IMR-90 (cell line): ENCODE data around the gene CERS1. TPM values are rescaled to one million over a fixed set of nuclear protein-coding genes. Genes with fewer than 3 reads are reported as not detected.
A peak's percentile ranks its signal among the peaks of the same experiment; 100 is the strongest.

Source experiments
- ATAC-seq: fragments of 200-7000 bp; cut with Tn5 transposase; 2 replicates; pipeline ENCODE4 v1.9.1; 2020; ENCODE audit warnings: low read depth, mild to moderate bottlenecking, moderate library complexity
- BruUV-seq: library from RNA; stranded (reverse); fragments of 400-500 nt; replicated peaks from 2 replicates; lab custom pipeline; 2021; lab: Mats Ljungman, UMichigan
- CTCF ChIA-PET: fragments of 300-600 bp; formaldehyde crosslinking; extraction: SDS; loops from one replicate; lab custom pipeline; 2021; ENCODE audit warnings: antibody characterized with exemption; lab: Yijun Ruan, JAX
- POLR2A ChIA-PET: fragments of 300-600 bp; sonication (Branson Sonifier 250); formaldehyde crosslinking; loops from one replicate; lab custom pipeline; 2022; ENCODE audit warnings: antibody characterized with exemption; ENCODE audit not compliant: unreplicated experiment; lab: Charles Lee
- DNase-seq: peaks from one replicate; pipeline ENCODE4 v3.0.0; 2013
- H2AFZ ChIP-seq: replicated peaks from 2 replicates; pipeline ENCODE3; 2013; ENCODE audit warnings: low read length, mild to moderate bottlenecking; ENCODE audit not compliant: poor library complexity
- H2AK5ac ChIP-seq: 2 replicates; pipeline ENCODE4 v1.6.1; 2013; ENCODE audit warnings: low read depth, low read length, inconsistent platforms
- H2AK9ac ChIP-seq: replicated peaks from 2 replicates; pipeline ENCODE3; 2013; ENCODE audit warnings: mild to moderate bottlenecking, low read depth, low read length, moderate library complexity; ENCODE audit not compliant: poor library complexity
- H2BK120ac ChIP-seq: 2 replicates; pipeline ENCODE4 v1.6.1; 2013; ENCODE audit warnings: low read depth, low read length, inconsistent platforms
- H2BK15ac ChIP-seq: 3 replicates; pipeline ENCODE4 v1.6.1; 2013; ENCODE audit warnings: low read depth, low read length, inconsistent platforms
- H2BK20ac ChIP-seq: 2 replicates; pipeline ENCODE4 v1.6.1; 2013; ENCODE audit warnings: low read depth, mild to moderate bottlenecking, inconsistent platforms, low read length, moderate library complexity
- H2BK5ac ChIP-seq: 2 replicates; pipeline ENCODE4 v1.6.1; 2013; ENCODE audit warnings: mild to moderate bottlenecking, low read depth, low read length, inconsistent platforms; ENCODE audit not compliant: poor library complexity, severe bottlenecking
- H3K14ac ChIP-seq: replicated peaks from 2 replicates; pipeline ENCODE4 v1.6.1; 2013; ENCODE audit warnings: low read depth, low read length, inconsistent platforms
- H3K18ac ChIP-seq: 2 replicates; pipeline ENCODE4 v1.6.1; 2013; ENCODE audit warnings: low read depth, low read length, control low read depth
- H3K23ac ChIP-seq: 2 replicates; pipeline ENCODE4 v1.6.1; 2013; ENCODE audit warnings: low read depth, low read length, inconsistent platforms
- H3K27ac ChIP-seq: 2 replicates; pipeline ENCODE4 v1.5.1; 2013; ENCODE audit warnings: mild to moderate bottlenecking, control low read depth, low read length; ENCODE audit not compliant: insufficient read depth
- H3K27me3 ChIP-seq: 2 replicates; pipeline ENCODE4 v1.6.1; 2013; ENCODE audit warnings: low read length; ENCODE audit not compliant: control insufficient read depth, insufficient read depth
- H3K36me3 ChIP-seq: 2 replicates; pipeline ENCODE4 v1.6.1; 2013; ENCODE audit warnings: low read length, mixed read lengths; ENCODE audit not compliant: control insufficient read depth, insufficient read depth
- H3K4ac ChIP-seq: 2 replicates; pipeline ENCODE4 v1.6.1; 2013; ENCODE audit warnings: low read depth, low read length, inconsistent platforms
- H3K4me1 ChIP-seq: 2 replicates; pipeline ENCODE4 v1.6.1; 2013; ENCODE audit warnings: low read length, mixed read lengths; ENCODE audit not compliant: control insufficient read depth, insufficient read depth
- H3K4me2 ChIP-seq: 2 replicates; pipeline ENCODE4 v1.6.1; 2013; ENCODE audit warnings: low read depth, mild to moderate bottlenecking, control low read depth, low read length, moderate library complexity
- H3K4me3 ChIP-seq: 2 replicates; pipeline ENCODE4 v1.5.1; 2013; ENCODE audit warnings: low read depth, mild to moderate bottlenecking, control low read depth, low read length, moderate library complexity; ENCODE audit not compliant: insufficient read depth
- H3K56ac ChIP-seq: 2 replicates; pipeline ENCODE4 v1.6.1; 2013; ENCODE audit warnings: low read length, inconsistent platforms; ENCODE audit not compliant: insufficient read depth; ENCODE audit errors: extremely low read depth
- H3K79me1 ChIP-seq, 2 experiments: 2 replicates each; pipeline ENCODE4 v1.6.1; 2013; ENCODE audit warnings: low read length in 2 of 2, inconsistent platforms in 1 of 2, low read depth in 1 of 2
- H3K9ac ChIP-seq: 2 replicates; pipeline ENCODE4 v1.6.1; 2013; ENCODE audit warnings: low read depth, low read length, control low read depth
- H3K9me1 ChIP-seq: 2 replicates; pipeline ENCODE4 v1.6.1; 2013; ENCODE audit warnings: low read length, inconsistent platforms; ENCODE audit not compliant: insufficient read depth
- H3K9me3 ChIP-seq: 2 replicates; pipeline ENCODE4 v1.6.1; 2013; ENCODE audit warnings: low read length; ENCODE audit not compliant: control insufficient read depth, insufficient read depth
- H4K20me1 ChIP-seq: 2 replicates; pipeline ENCODE4 v1.6.1; 2013; ENCODE audit warnings: low read length, inconsistent platforms; ENCODE audit not compliant: insufficient read depth
- H4K5ac ChIP-seq: 2 replicates; pipeline ENCODE4 v1.6.1; 2013; ENCODE audit warnings: mild to moderate bottlenecking, low read depth, low read length, control low read depth
- H4K8ac ChIP-seq, 2 experiments: 2 replicates each; pipeline ENCODE4 v1.6.1; 2013; ENCODE audit warnings: low read depth in 2 of 2, low read length in 2 of 2, control low read depth in 1 of 2, inconsistent platforms in 1 of 2
- H4K91ac ChIP-seq: 2 replicates; pipeline ENCODE4 v1.6.1; 2013; ENCODE audit warnings: low read depth, low read length, inconsistent platforms; ENCODE audit not compliant: insufficient read depth
- BHLHE40 ChIP-seq: fragments of 150-350 bp; IDR thresholded peaks from 2 replicates; pipeline ENCODE4 v1.6.1; 2016; ENCODE audit warnings: mild to moderate bottlenecking, low read depth, low read length
- CEBPB ChIP-seq: IDR thresholded peaks from 2 replicates; pipeline ENCODE4 v1.6.1; 2012; ENCODE audit warnings: low read depth, low read length, improper control_type of control experiment
- CHD1 ChIP-seq: IDR thresholded peaks from 2 replicates; pipeline ENCODE4 v1.6.1; 2012; ENCODE audit warnings: low read depth, low read length, improper control_type of control experiment
- FOS ChIP-seq: fragments of 150-350 bp; IDR thresholded peaks from 2 replicates; pipeline ENCODE4 v1.6.1; 2016; ENCODE audit warnings: low read depth, low read length
- MAFK ChIP-seq: IDR thresholded peaks from 2 replicates; pipeline ENCODE4 v1.6.1; 2012; ENCODE audit warnings: low read depth, low read length, improper control_type of control experiment
- MAZ ChIP-seq: IDR thresholded peaks from 2 replicates; pipeline ENCODE4 v1.6.1; 2012; ENCODE audit warnings: low read depth, mild to moderate bottlenecking, low read length, improper control_type of control experiment, moderate library complexity, borderline replicate concordance
- MXI1 ChIP-seq: IDR thresholded peaks from 2 replicates; pipeline ENCODE4 v1.6.1; 2012; ENCODE audit warnings: low read depth, mild to moderate bottlenecking, low read length, moderate library complexity, borderline replicate concordance
- NFE2L2 ChIP-seq: fragments of 150-350 bp; IDR thresholded peaks from 2 replicates; pipeline ENCODE4 v1.6.1; 2016; ENCODE audit warnings: low read depth, mild to moderate bottlenecking, low read length
- POLR2A ChIP-seq: IDR thresholded peaks from 2 replicates; pipeline ENCODE4 v1.6.1; 2012; ENCODE audit warnings: mild to moderate bottlenecking, low read depth, low read length
- RAD21 ChIP-seq: IDR thresholded peaks from 2 replicates; pipeline ENCODE4 v1.6.1; 2012; ENCODE audit warnings: low read length, improper control_type of control experiment
- RCOR1 ChIP-seq: IDR thresholded peaks from 2 replicates; pipeline ENCODE4 v1.6.1; 2012; ENCODE audit warnings: mild to moderate bottlenecking, low read length, improper control_type of control experiment; ENCODE audit not compliant: insufficient replicate concordance
- RFX5 ChIP-seq: IDR thresholded peaks from 2 replicates; pipeline ENCODE4 v1.8.0; 2012; ENCODE audit warnings: low read depth, mild to moderate bottlenecking, low read length, moderate library complexity
- SMC3 ChIP-seq: fragments of 150-350 bp; IDR thresholded peaks from 2 replicates; pipeline ENCODE4 v1.6.1; 2016; ENCODE audit warnings: low read depth, mild to moderate bottlenecking, antibody characterized with exemption, low read length, moderate library complexity
- WGBS, 2 experiments: methylation state at CpG; one replicate each; pipeline versions ENCODE4 v1.1.5 to v1.1.7; 2013; ENCODE audit warnings: missing lambda C conversion rate in 2 of 2; ENCODE audit not compliant: insufficient read length in 1 of 2; ENCODE audit errors: extremely low coverage in 2 of 2; 5-methylcytosine and 5-hydroxymethylcytosine counted together
- dilution Hi-C: fragments of 300-500 bp; cut with HindIII; formaldehyde crosslinking; loops from one replicate; pipeline ENCODE4 v1.14.3; 2018; ENCODE audit warnings: low sequenced_read_pairs; ENCODE audit not compliant: unreplicated experiment
- in situ Hi-C: fragments of 300-500 bp; cut with MboI; formaldehyde crosslinking; loops from 3 replicates; pipeline ENCODE4 v1.14.3; 2019; ENCODE audit warnings: low sequenced_read_pairs, inconsistent platforms, mixed read lengths
- intact Hi-C: fragments of 100-400 bp; cut with micrococcal nuclease; formaldehyde crosslinking; loops from 2 replicates; pipeline ENCODE4 v1.10.0; 2022
- polyA plus RNA-seq, 3 experiments: library from polyadenylated mRNA; depleted of rRNA; stranded (reverse); fragments of >200 nt; gene quantifications; 2 replicates each; pipeline ENCODE4 v1.2.3, GENCODE V29; 2012; ENCODE audit warnings: low replicate concordance in 1 of 3
- total RNA-seq: library from RNA; depleted of rRNA; stranded (reverse); fragments of >200 nt; gene quantifications from 2 replicates; pipeline ENCODE4 v1.2.3, GENCODE V29; 2012
- TF ChIP-seq, protein P1 (sequence below): fragments of 150-350 bp; IDR thresholded peaks from 2 replicates; pipeline ENCODE4 v1.6.1; 2017; ENCODE audit warnings: mild to moderate bottlenecking, antibody characterized with exemption, low read length, low read depth
- TF ChIP-seq, protein P2 (sequence below): conservative IDR thresholded peaks from 2 replicates; pipeline ENCODE4 v1.5.1; 2012; ENCODE audit warnings: mild to moderate bottlenecking, low read depth, low read length, improper control_type of control experiment
- TF ChIP-seq, protein P3 (sequence below): fragments of 150-350 bp; IDR thresholded peaks from 2 replicates; pipeline ENCODE4 v1.6.1; 2016; ENCODE audit warnings: low read depth, mild to moderate bottlenecking, low read length, moderate library complexity, borderline replicate concordance

CERS1 gene
- total and polyA plus RNA-seq, 2 of the 4 experiments (the other 2 are of a cell fraction), result 0.90 to 4.3 TPM

DNA sequence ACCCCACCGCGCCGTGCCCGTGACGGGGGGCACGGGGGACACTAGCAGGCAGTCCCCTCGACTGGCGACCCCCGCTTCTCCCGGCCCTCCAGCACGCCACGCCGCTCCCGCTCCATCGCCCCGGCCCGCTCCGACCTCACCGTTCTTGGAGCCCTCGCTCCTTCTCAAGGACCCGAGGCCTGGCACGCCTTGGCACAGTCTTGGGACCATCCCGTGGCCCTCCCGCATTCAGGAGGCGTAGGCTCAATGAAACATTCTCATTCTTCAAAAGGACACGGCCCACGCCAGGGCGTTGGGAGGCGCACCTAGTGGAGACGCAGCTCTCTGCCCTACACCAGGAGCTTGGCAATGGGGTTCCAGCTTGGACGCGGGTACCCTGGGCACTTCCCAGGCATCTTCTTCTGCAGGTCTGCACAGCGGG is 473 bp upstream of the CERS1 start:
- dilution Hi-C loops (no loop called here), intact Hi-C loops (loop anchor here (1.0 kb wide), 1 partner anchor 21 kb away; no protein-coding TSS in a partner anchor), in situ Hi-C loops (no loop called here)
- Histone ChIP-seq H4K5ac (no peak overlapping the region), H2BK5ac (no peak overlapping the region), H2BK20ac (no peak overlapping the region), H3K56ac (no peak overlapping the region), H3K36me3 (peaks cover 25% of the 10 kb centered on the region), H3K79me1 (peaks cover 0 to 3% of the 10 kb centered on the region in 2 experiments; a peak in 1 of 4 replicates), H4K20me1 (peaks cover 27% of the 10 kb centered on the region), H3K4me2 (peak overlapping the region; percentile 48; the same call in 1 of the 2 replicates), H2AFZ (peak overlapping the region; percentile 58), H3K4me3 (no peak overlapping the region; the same call in 1 of the 2 replicates), H3K27ac (no peak overlapping the region), H2AK5ac (no peak overlapping the region; the same call in 1 of the 2 replicates), H3K27me3 (peaks cover 7% of the 10 kb centered on the region; the same call in 1 of the 2 replicates), H3K9me1 (no peaks in the 10 kb centered on the region), H3K4me1 (peaks cover 8% of the 10 kb centered on the region; the same call in 1 of the 2 replicates), H3K18ac (no peak overlapping the region), H3K9me3 (no peaks in the 10 kb centered on the region), H4K91ac (no peak overlapping the region), H3K23ac (no peak overlapping the region), H2BK15ac (no peak overlapping the region), H2BK120ac (no peak overlapping the region), H3K9ac (no peak overlapping the region), H3K14ac (no peak overlapping the region), H2AK9ac (peak overlapping the region; percentile 28), H4K8ac (no peak overlapping the region), H3K4ac (no peak overlapping the region)
- ChIA-PET POLR2A (no interaction called here), CTCF (interaction anchor here (1.0 to 1.3 kb wide), 2 partner anchors 91 to 100 kb away, joined by 3 to 7 read pairs; no protein-coding TSS in a partner anchor)
- TF ChIP-seq SMC3 (no peak), BHLHE40 (no peak), MAZ (no peak), RAD21 (no peak), RFX5 (no peak), MXI1 (no peak), POLR2A (no peak), CHD1 (no peak), MAFK (no peak), RCOR1 (no peak), CEBPB (no peak), FOS (no peak), NFE2L2 (no peak)
- TF ChIP-seq, protein P1, sequence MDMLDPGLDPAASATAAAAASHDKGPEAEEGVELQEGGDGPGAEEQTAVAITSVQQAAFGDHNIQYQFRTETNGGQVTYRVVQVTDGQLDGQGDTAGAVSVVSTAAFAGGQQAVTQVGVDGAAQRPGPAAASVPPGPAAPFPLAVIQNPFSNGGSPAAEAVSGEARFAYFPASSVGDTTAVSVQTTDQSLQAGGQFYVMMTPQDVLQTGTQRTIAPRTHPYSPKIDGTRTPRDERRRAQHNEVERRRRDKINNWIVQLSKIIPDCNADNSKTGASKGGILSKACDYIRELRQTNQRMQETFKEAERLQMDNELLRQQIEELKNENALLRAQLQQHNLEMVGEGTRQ, result no peak
- TF ChIP-seq, protein P2, sequence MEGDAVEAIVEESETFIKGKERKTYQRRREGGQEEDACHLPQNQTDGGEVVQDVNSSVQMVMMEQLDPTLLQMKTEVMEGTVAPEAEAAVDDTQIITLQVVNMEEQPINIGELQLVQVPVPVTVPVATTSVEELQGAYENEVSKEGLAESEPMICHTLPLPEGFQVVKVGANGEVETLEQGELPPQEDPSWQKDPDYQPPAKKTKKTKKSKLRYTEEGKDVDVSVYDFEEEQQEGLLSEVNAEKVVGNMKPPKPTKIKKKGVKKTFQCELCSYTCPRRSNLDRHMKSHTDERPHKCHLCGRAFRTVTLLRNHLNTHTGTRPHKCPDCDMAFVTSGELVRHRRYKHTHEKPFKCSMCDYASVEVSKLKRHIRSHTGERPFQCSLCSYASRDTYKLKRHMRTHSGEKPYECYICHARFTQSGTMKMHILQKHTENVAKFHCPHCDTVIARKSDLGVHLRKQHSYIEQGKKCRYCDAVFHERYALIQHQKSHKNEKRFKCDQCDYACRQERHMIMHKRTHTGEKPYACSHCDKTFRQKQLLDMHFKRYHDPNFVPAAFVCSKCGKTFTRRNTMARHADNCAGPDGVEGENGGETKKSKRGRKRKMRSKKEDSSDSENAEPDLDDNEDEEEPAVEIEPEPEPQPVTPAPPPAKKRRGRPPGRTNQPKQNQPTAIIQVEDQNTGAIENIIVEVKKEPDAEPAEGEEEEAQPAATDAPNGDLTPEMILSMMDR, result no peak
- TF ChIP-seq, protein P3, sequence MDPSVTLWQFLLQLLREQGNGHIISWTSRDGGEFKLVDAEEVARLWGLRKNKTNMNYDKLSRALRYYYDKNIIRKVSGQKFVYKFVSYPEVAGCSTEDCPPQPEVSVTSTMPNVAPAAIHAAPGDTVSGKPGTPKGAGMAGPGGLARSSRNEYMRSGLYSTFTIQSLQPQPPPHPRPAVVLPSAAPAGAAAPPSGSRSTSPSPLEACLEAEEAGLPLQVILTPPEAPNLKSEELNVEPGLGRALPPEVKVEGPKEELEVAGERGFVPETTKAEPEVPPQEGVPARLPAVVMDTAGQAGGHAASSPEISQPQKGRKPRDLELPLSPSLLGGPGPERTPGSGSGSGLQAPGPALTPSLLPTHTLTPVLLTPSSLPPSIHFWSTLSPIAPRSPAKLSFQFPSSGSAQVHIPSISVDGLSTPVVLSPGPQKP, result no peak
- ATAC-seq, result no peak; the same call in 1 of the 2 replicates
- no TSS peak for BruUV-seq
- no peak for DNase-seq
- WGBS, 2 experiments, result 12% methylated on average over 20 of the region's 33 CpGs; no CpG with 5 or more reads in 1 of the 2 experiments
